K562 (cell line): ENCODE data around the gene LEPROT. TPM values are rescaled to one million over a fixed set of nuclear protein-coding genes. Genes with fewer than 3 reads are reported as not detected.

ENCODE experiments used
- ARID1B ChIP-seq: fragments of 450-650 bp; IDR thresholded peaks from 2 replicates; pipeline ENCODE4 v1.6.1; 2016; ENCODE audit warnings: antibody characterized with exemption, mild to moderate bottlenecking, inconsistent platforms
- BRD4 ChIP-seq: fragments of 200-600 bp; sonication (generic); IDR thresholded peaks from 2 replicates; pipeline ENCODE4 v1.6.1; 2017; ENCODE audit warnings: inconsistent platforms
- CREM ChIP-seq: IDR thresholded peaks from 2 replicates; pipeline ENCODE4 v1.6.1; 2014; ENCODE audit warnings: antibody characterized with exemption, low read depth
- CTBP1 ChIP-seq: fragments of 450-650 bp; IDR thresholded peaks from 2 replicates; pipeline ENCODE4 v1.6.1; 2016; ENCODE audit warnings: borderline replicate concordance
- EGR1 ChIP-seq: fragments of 450-650 bp; conservative IDR thresholded peaks from 2 replicates; pipeline ENCODE4 v1.6.1; 2017; ENCODE audit warnings: mild to moderate bottlenecking
- ELF4 ChIP-seq: fragments of 450-650 bp; formaldehyde crosslinking; IDR thresholded peaks from 2 replicates; pipeline ENCODE4 v1.4.0; 2022; ENCODE audit warnings: missing genetic modification characterization
- FOXJ2 ChIP-seq: fragments of 200-800 bp; sonication (Bioruptor generic); IDR thresholded peaks from 2 replicates; pipeline ENCODE4 v1.6.1; 2016; ENCODE audit warnings: missing genetic modification characterization, missing compliant biosample characterization
- FOXP1 ChIP-seq: sonication (generic); formaldehyde crosslinking; IDR thresholded peaks from 2 replicates; pipeline ENCODE4 v1.8.0; 2022; ENCODE audit warnings: mild to moderate bottlenecking, missing genetic modification reagents
- HDAC8 ChIP-seq: fragments of 450-650 bp; IDR thresholded peaks from 2 replicates; pipeline ENCODE4 v1.6.1; 2016; ENCODE audit warnings: mild to moderate bottlenecking, missing genetic modification characterization, moderate library complexity, missing compliant biosample characterization
- MYNN ChIP-seq, 2 experiments: sonication (generic); formaldehyde crosslinking in 1 of 2; IDR thresholded peaks; 2 replicates each; pipeline versions ENCODE4 v1.5.0 to v1.6.1; 2016 to 2020; ENCODE audit warnings: antibody characterized with exemption in 1 of 2, missing genetic modification reagents in 1 of 2
- NCOR1 ChIP-seq: fragments of 450-650 bp; IDR thresholded peaks from 2 replicates; pipeline ENCODE4 v1.6.1; 2016; ENCODE audit warnings: mild to moderate bottlenecking, moderate library complexity
- SREBF2 ChIP-seq: sonication (generic); formaldehyde crosslinking; IDR thresholded peaks from 2 replicates; pipeline ENCODE4 v1.4.0; 2020; ENCODE audit warnings: mild to moderate bottlenecking, missing genetic modification reagents
- SRSF7 ChIP-seq: fragments of 200-400 bp; formaldehyde crosslinking; optimal IDR thresholded peaks from 2 replicates; pipeline ENCODE3; 2017; ENCODE audit warnings: mild to moderate bottlenecking, low read depth, low read length
- XRCC4 ChIP-seq: IDR thresholded peaks from one replicate; pipeline ENCODE4 v1.6.1; 2011; ENCODE audit not compliant: insufficient read depth, insufficient read length; ENCODE audit errors: extremely low read depth
- polyA plus RNA-seq, 8 experiments: library from polyadenylated mRNA; depleted of rRNA in 4 of 8; stranded (reverse) in 5 of 8; unstranded in 3 of 8; fragments of >200 nt; fragmentation: Nextera tagmentation in 2 of 8; fragmentation: Illumina TruSeq in 1 of 8; extraction: Ambion mirVana in 2 of 8; extraction: Trizol in 1 of 8; gene quantifications; 2 replicates each; pipeline versions ENCODE4 v1.2.1 to v1.2.3, GENCODE V29; 2011 to 2014; ENCODE audit warnings: inconsistent platforms in 1 of 8, missing spikeins in 1 of 8
- total RNA-seq, 7 experiments: library from RNA; depleted of rRNA in 6 of 7; stranded (reverse); fragments of >200 nt in 6 of 7; fragmentation: Illumina TruSeq in 2 of 7; extraction: Trizol in 2 of 7; gene quantifications; 2 replicates each; pipeline versions ENCODE4 v1.2.1 to v1.2.3, GENCODE V29; 2011 to 2021; ENCODE audit warnings: low replicate concordance in 1 of 7
- TF ChIP-seq, protein P1 (sequence below), 2 experiments: fragments of 450-650 bp in 1 of 2; IDR thresholded peaks; 2 replicates each; pipeline ENCODE4 v1.6.1; 2011 to 2017; ENCODE audit warnings: low read depth in 2 of 2, antibody characterized with exemption in 1 of 2, borderline replicate concordance in 1 of 2, low read length in 1 of 2, mild to moderate bottlenecking in 1 of 2, mixed read lengths in 1 of 2; ENCODE audit not compliant: control insufficient read depth in 1 of 2
- TF ChIP-seq, protein P2 (sequence below): sonication (generic); formaldehyde crosslinking; IDR thresholded peaks from 2 replicates; pipeline ENCODE4 v1.8.0; 2022; ENCODE audit warnings: mild to moderate bottlenecking, missing genetic modification reagents
- TF ChIP-seq, protein P3 (sequence below): sonication (generic); IDR thresholded peaks from 2 replicates; pipeline ENCODE4 v1.6.1; 2016
- TF ChIP-seq, protein P4 (sequence below): fragments of 450-650 bp; formaldehyde crosslinking; conservative IDR thresholded peaks from 2 replicates; pipeline ENCODE4 v1.4.0; 2022; ENCODE audit warnings: mild to moderate bottlenecking, missing genetic modification characterization

Gene LEPROT
- total and polyA plus RNA-seq, 9 of the 15 experiments (the other 6 are each of a cell fraction or from before 2014, with no cell fraction given): 28.1 to 97.5 (median 45.8) TPM

DNA sequence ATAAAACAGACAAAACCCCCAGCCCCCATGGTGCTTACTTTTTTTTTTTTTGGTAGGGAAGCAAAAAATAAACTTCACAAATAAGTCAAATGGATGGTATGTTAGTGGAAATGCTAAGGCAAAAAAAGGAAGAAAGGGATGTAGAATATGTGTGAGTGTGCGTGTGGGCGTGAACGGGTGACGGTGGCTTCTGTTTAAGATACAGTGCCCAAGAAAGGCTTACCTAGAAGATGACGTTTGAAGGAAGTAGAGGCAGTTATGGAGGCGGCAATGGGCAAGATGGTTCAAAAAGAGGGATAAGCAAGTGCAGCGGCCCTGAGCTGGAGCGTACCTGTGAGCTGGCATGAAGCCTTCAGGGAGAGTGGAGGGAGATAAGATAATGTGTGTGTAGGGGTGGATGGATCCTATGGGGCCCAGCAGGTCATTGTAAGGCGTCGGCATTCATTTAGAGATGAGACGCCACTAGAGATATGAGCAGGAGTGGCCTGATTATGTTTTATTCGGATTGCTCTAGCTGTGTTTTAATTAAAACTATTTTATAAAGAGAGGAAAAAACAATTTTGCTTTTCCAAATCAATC, 19.9 kb downstream of the LEPROT start (continued):
- no peak for TF ChIP-seq NCOR1
- TF ChIP-seq FOXP1 (CRISPR knock-in tag): no peak
- no peak for TF ChIP-seq HDAC8 (tag)
- no peak for TF ChIP-seq ELF4 (CRISPR knock-in tag)
- TF ChIP-seq, protein P1, sequence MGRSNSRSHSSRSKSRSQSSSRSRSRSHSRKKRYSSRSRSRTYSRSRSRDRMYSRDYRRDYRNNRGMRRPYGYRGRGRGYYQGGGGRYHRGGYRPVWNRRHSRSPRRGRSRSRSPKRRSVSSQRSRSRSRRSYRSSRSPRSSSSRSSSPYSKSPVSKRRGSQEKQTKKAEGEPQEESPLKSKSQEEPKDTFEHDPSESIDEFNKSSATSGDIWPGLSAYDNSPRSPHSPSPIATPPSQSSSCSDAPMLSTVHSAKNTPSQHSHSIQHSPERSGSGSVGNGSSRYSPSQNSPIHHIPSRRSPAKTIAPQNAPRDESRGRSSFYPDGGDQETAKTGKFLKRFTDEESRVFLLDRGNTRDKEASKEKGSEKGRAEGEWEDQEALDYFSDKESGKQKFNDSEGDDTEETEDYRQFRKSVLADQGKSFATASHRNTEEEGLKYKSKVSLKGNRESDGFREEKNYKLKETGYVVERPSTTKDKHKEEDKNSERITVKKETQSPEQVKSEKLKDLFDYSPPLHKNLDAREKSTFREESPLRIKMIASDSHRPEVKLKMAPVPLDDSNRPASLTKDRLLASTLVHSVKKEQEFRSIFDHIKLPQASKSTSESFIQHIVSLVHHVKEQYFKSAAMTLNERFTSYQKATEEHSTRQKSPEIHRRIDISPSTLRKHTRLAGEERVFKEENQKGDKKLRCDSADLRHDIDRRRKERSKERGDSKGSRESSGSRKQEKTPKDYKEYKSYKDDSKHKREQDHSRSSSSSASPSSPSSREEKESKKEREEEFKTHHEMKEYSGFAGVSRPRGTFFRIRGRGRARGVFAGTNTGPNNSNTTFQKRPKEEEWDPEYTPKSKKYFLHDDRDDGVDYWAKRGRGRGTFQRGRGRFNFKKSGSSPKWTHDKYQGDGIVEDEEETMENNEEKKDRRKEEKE (IDR thresholded peaks at IDR 0.05; ENCODE audit: borderline replicate concordance in 1 of 2, control insufficient read depth in 1 of 2, low read depth in 2 of 2, low read length in 1 of 2): no peak
- TF ChIP-seq CREM: 0 out of 2 replicates have a peak, but pooled peaks have one; percentile 15
- TF ChIP-seq ARID1B: peak; percentile 56
- TF ChIP-seq, protein P2, sequence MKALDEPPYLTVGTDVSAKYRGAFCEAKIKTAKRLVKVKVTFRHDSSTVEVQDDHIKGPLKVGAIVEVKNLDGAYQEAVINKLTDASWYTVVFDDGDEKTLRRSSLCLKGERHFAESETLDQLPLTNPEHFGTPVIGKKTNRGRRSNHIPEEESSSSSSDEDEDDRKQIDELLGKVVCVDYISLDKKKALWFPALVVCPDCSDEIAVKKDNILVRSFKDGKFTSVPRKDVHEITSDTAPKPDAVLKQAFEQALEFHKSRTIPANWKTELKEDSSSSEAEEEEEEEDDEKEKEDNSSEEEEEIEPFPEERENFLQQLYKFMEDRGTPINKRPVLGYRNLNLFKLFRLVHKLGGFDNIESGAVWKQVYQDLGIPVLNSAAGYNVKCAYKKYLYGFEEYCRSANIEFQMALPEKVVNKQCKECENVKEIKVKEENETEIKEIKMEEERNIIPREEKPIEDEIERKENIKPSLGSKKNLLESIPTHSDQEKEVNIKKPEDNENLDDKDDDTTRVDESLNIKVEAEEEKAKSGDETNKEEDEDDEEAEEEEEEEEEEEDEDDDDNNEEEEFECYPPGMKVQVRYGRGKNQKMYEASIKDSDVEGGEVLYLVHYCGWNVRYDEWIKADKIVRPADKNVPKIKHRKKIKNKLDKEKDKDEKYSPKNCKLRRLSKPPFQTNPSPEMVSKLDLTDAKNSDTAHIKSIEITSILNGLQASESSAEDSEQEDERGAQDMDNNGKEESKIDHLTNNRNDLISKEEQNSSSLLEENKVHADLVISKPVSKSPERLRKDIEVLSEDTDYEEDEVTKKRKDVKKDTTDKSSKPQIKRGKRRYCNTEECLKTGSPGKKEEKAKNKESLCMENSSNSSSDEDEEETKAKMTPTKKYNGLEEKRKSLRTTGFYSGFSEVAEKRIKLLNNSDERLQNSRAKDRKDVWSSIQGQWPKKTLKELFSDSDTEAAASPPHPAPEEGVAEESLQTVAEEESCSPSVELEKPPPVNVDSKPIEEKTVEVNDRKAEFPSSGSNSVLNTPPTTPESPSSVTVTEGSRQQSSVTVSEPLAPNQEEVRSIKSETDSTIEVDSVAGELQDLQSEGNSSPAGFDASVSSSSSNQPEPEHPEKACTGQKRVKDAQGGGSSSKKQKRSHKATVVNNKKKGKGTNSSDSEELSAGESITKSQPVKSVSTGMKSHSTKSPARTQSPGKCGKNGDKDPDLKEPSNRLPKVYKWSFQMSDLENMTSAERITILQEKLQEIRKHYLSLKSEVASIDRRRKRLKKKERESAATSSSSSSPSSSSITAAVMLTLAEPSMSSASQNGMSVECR (CRISPR knock-in tag): no peak
- TF ChIP-seq CTBP1: peak; percentile 46; the same call in 1 of the 2 replicates
- no peak for TF ChIP-seq BRD4
- peak; percentile 67; the same call in 1 of the 2 replicates for TF ChIP-seq EGR1
- TF ChIP-seq MYNN (IDR thresholded peaks at IDR 0.05): no peak
- no peak for TF ChIP-seq MYNN (CRISPR knock-in tag; IDR thresholded peaks at IDR 0.05)
- no peak for TF ChIP-seq FOXJ2 (tag)
- TF ChIP-seq, protein P3, sequence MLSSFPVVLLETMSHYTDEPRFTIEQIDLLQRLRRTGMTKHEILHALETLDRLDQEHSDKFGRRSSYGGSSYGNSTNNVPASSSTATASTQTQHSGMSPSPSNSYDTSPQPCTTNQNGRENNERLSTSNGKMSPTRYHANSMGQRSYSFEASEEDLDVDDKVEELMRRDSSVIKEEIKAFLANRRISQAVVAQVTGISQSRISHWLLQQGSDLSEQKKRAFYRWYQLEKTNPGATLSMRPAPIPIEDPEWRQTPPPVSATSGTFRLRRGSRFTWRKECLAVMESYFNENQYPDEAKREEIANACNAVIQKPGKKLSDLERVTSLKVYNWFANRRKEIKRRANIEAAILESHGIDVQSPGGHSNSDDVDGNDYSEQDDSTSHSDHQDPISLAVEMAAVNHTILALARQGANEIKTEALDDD: no peak
- TF ChIP-seq, protein P4, sequence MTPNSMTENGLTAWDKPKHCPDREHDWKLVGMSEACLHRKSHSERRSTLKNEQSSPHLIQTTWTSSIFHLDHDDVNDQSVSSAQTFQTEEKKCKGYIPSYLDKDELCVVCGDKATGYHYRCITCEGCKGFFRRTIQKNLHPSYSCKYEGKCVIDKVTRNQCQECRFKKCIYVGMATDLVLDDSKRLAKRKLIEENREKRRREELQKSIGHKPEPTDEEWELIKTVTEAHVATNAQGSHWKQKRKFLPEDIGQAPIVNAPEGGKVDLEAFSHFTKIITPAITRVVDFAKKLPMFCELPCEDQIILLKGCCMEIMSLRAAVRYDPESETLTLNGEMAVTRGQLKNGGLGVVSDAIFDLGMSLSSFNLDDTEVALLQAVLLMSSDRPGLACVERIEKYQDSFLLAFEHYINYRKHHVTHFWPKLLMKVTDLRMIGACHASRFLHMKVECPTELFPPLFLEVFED (CRISPR knock-in tag): 0 out of 2 replicates have a peak, but pooled peaks have one; percentile 23
- TF ChIP-seq SRSF7: no peak
- TF ChIP-seq SREBF2 (CRISPR knock-in tag): no peak
- TF ChIP-seq XRCC4: no peak
